Thoracic aorta (tissue), 2 donors: ENCODE results near the gene LLGL1. TPM values are rescaled to one million over a fixed set of nuclear protein-coding genes. Genes with fewer than 3 reads are reported as not detected.
"Not testable (repeated sequence)": the region's sequence is repeated elsewhere in the genome, so short reads cannot be mapped to it uniquely, and the experiment has no call there.

ENCODE experiments used
- ATAC-seq: fragments of 150-250 bp; one replicate; pipeline ENCODE4 v1.8.0; 2017; ENCODE audit warnings: low read depth; ENCODE audit not compliant: insufficient number of reproducible peaks, low FRiP score
- DNase-seq: peaks from one replicate; pipeline ENCODE4 v3.0.0-alpha.2; 2020; ENCODE audit warnings: low spot score
- H3K27ac ChIP-seq, 2 donors: fragments of 200-600 bp; sonication (generic); 1 replicate in 1 of 2; 2 replicates in 1 of 2; pipeline ENCODE4 v1.5.1; 2016; ENCODE audit warnings: mild to moderate bottlenecking in 2 of 2, moderate library complexity in 2 of 2
- H3K27me3 ChIP-seq: fragments of 200-600 bp; sonication (generic); replicated peaks from 2 replicates; pipeline ENCODE4 v1.6.0; 2016; ENCODE audit warnings: mild to moderate bottlenecking; ENCODE audit not compliant: insufficient read depth
- H3K36me3 ChIP-seq: fragments of 200-600 bp; sonication (generic); one replicate; pipeline ENCODE4 v1.5.1; 2016
- H3K4me1 ChIP-seq, 2 donors: fragments of 200-600 bp; sonication (generic); 1 replicate in 1 of 2; 2 replicates in 1 of 2; pipeline versions ENCODE4 v1.5.1 to v1.6.0; 2016; ENCODE audit warnings: low read depth in 2 of 2, mild to moderate bottlenecking in 1 of 2; ENCODE audit not compliant: control insufficient read depth in 1 of 2
- H3K4me3 ChIP-seq: fragments of 200-600 bp; sonication (generic); 2 replicates; pipeline ENCODE4 v1.5.1; 2016; ENCODE audit warnings: mild to moderate bottlenecking
- H3K9me3 ChIP-seq: fragments of 200-600 bp; sonication (generic); 2 replicates; pipeline ENCODE4 v1.5.1; 2016
- CTCF ChIP-seq: fragments of 200-600 bp; sonication (generic); IDR thresholded peaks from one replicate; pipeline ENCODE4 v1.5.1; 2019; ENCODE audit warnings: antibody characterized with exemption
- total RNA-seq, 2 donors: library from RNA; depleted of rRNA; stranded (reverse); fragments of >200 nt; gene quantifications; one replicate each; pipeline versions ENCODE4 v1.1.0 to v1.2.3, GENCODE V29; 2016

The LLGL1 gene
- total RNA-seq, 2 donors from 2014 or later = 17.1 to 30.3 TPM

- no peak for TF ChIP-seq CTCF
- Histone ChIP-seq H3K27me3 (no peaks in the 10 kb centered on the region), H3K9me3 (no peaks in the 10 kb centered on the region), H3K27ac (no peak overlapping the region), H3K4me1 (peaks cover 0 to 30% of the 10 kb centered on the region in 2 donors), H3K4me3 (no peak overlapping the region), H3K36me3 (peaks cover 32% of the 10 kb centered on the region)
- DNase-seq (no peak), ATAC-seq (no peak)
Observed at GRCh38 chr17:18203308-18203707, 22.1 kb upstream of the LLGL1 start.

- DNase-seq (no peak), ATAC-seq (no peak)
- Histone ChIP-seq H3K9me3 (no peaks in the 10 kb centered on the region), H3K27me3 (no peaks in the 10 kb centered on the region), H3K4me3 (no peak overlapping the region), H3K4me1 (peaks cover 0 to 5% of the 10 kb centered on the region in 2 donors), H3K36me3 (peaks cover 51% of the 10 kb centered on the region), H3K27ac (no peak overlapping the region)
- TF ChIP-seq CTCF = no peak
Observed at GRCh38 chr17:18205861-18206260, 19.6 kb upstream of the LLGL1 start.

GRCh38 chr17:18206962-18207361, 18.5 kb upstream of the LLGL1 start:
- H3K4me1 ChIP-seq = no peaks in the 10 kb centered on the region
- peaks cover 51% of the 10 kb centered on the region for H3K36me3 ChIP-seq
- H3K9me3 ChIP-seq = no peaks in the 10 kb centered on the region
- no peak overlapping the region for H3K27ac ChIP-seq
- no peak for ATAC-seq
- no peak for DNase-seq
- no peak for TF ChIP-seq CTCF
- H3K27me3 ChIP-seq = no peaks in the 10 kb centered on the region
- no peak overlapping the region for H3K4me3 ChIP-seq

- Histone ChIP-seq H3K27ac (no peak overlapping the region), H3K9me3 (no peaks in the 10 kb centered on the region), H3K4me1 (no peaks in the 10 kb centered on the region), H3K27me3 (no peaks in the 10 kb centered on the region), H3K36me3 (peaks cover 51% of the 10 kb centered on the region), H3K4me3 (no peak overlapping the region)
- ATAC-seq = no peak
- TF ChIP-seq CTCF = no peak
- no peak for DNase-seq
Observed at GRCh38 chr17:18208092-18208491, 17.3 kb upstream of the LLGL1 start.

- H3K9me3 ChIP-seq = no peaks in the 10 kb centered on the region
- H3K4me1 ChIP-seq = peaks cover 0 to 10% of the 10 kb centered on the region in 2 donors
- no peak overlapping the region for H3K4me3 ChIP-seq
- H3K27ac ChIP-seq = no peak overlapping the region
- ATAC-seq = no peak
- TF ChIP-seq CTCF = no peak
- DNase-seq = no peak
- H3K27me3 ChIP-seq = no peaks in the 10 kb centered on the region
- peaks cover 18% of the 10 kb centered on the region for H3K36me3 ChIP-seq
Observed at GRCh38 chr17:18213666-18214270, 11.7 kb upstream of the LLGL1 start.

- H3K27ac ChIP-seq, DNase-seq, H3K9me3 ChIP-seq, H3K4me3 ChIP-seq, H3K27me3 ChIP-seq, H3K36me3 ChIP-seq, ATAC-seq: not testable (repeated sequence)
- peaks cover 0 to 16% of the 10 kb centered on the region in 2 donors for H3K4me1 ChIP-seq
Observed at GRCh38 chr17:18216906-18217305, 8.5 kb upstream of the LLGL1 start.
